Fibroblast of lung (primary cell): ENCODE results near the gene PKNOX2. TPM values are rescaled to one million over a fixed set of nuclear protein-coding genes. Genes with fewer than 3 reads are reported as not detected.
A peak's percentile ranks its signal among the peaks of the same experiment; 100 is the strongest.

Source experiments
- DNase-seq, 2 donors: peaks; one replicate each; pipeline versions ENCODE4 v3.0.0 to v3.0.0-alpha.2; 2010; ENCODE audit warnings: low read depth in 2 of 2
- H2AFZ ChIP-seq: 2 replicates; pipeline ENCODE4 v1.5.1; 2012; ENCODE audit warnings: low read length, control low read depth, inconsistent platforms
- H3K27ac ChIP-seq: 2 replicates; pipeline ENCODE4 v1.5.1; 2011; ENCODE audit warnings: low read length, control low read depth; ENCODE audit not compliant: insufficient read depth
- H3K27me3 ChIP-seq: 2 replicates; pipeline ENCODE4 v1.5.1; 2011; ENCODE audit warnings: mild to moderate bottlenecking, low read length; ENCODE audit not compliant: control insufficient read depth, insufficient read depth
- H3K36me3 ChIP-seq: 2 replicates; pipeline ENCODE4 v1.5.1; 2011; ENCODE audit warnings: low read length; ENCODE audit not compliant: control insufficient read depth, insufficient read depth
- H3K4me1 ChIP-seq: 2 replicates; pipeline ENCODE4 v1.5.1; 2011; ENCODE audit warnings: low read length; ENCODE audit not compliant: control insufficient read depth, insufficient read depth; ENCODE audit errors: extremely low read depth
- H3K4me2 ChIP-seq: 2 replicates; pipeline ENCODE4 v1.5.1; 2011; ENCODE audit warnings: low read length, control low read depth; ENCODE audit not compliant: insufficient read depth; ENCODE audit errors: extremely low read depth
- H3K4me3 ChIP-seq, 4 experiments: fragments of 200-600 bp in 1 of 4; sonication (generic) in 1 of 4; replicated peaks in 1 of 4; 2 replicates each; pipeline ENCODE4 v1.5.1; 2011 to 2016; ENCODE audit warnings: low read length in 4 of 4, low read depth in 3 of 4, mild to moderate bottlenecking in 3 of 4, control low read depth in 2 of 4, inconsistent platforms in 1 of 4, mixed read lengths in 1 of 4; ENCODE audit not compliant: insufficient read depth in 1 of 4; ENCODE audit errors: control extremely low read depth in 1 of 4
- H3K79me2 ChIP-seq: 2 replicates; pipeline ENCODE4 v1.5.1; 2012; ENCODE audit warnings: mild to moderate bottlenecking, low read length, inconsistent platforms; ENCODE audit not compliant: control insufficient read depth, insufficient read depth
- H3K9ac ChIP-seq: 2 replicates; pipeline ENCODE4 v1.5.1; 2011; ENCODE audit warnings: mild to moderate bottlenecking, low read length, control low read depth; ENCODE audit not compliant: insufficient read depth
- H3K9me3 ChIP-seq: 2 replicates; pipeline ENCODE4 v1.5.1; 2012; ENCODE audit warnings: low read depth, low read length; ENCODE audit not compliant: control insufficient read depth, insufficient read depth
- H4K20me1 ChIP-seq: 2 replicates; pipeline ENCODE4 v1.5.1; 2011; ENCODE audit warnings: low read length; ENCODE audit not compliant: control insufficient read depth, insufficient read depth; ENCODE audit errors: extremely low read depth
- CTCF ChIP-seq, 2 donors: IDR thresholded peaks in 1 of 2; conservative IDR thresholded peaks in 1 of 2; 1 replicate in 1 of 2; 2 replicates in 1 of 2; pipeline ENCODE4 v1.5.1; 2011 to 2012; ENCODE audit warnings: low read length in 2 of 2, control low read depth in 1 of 2, inconsistent platforms in 1 of 2, low read depth in 1 of 2, mild to moderate bottlenecking in 1 of 2
- EZH2 ChIP-seq: IDR thresholded peaks from 2 replicates; pipeline ENCODE4 v1.5.1; 2012; ENCODE audit warnings: low read length, control low read depth, mild to moderate bottlenecking; ENCODE audit errors: missing control alignments
- polyA plus RNA-seq, 2 donors: library from polyadenylated mRNA; depleted of rRNA in 1 of 2; stranded (reverse) in 1 of 2; unstranded in 1 of 2; fragments of >200 nt; gene quantifications; 2 replicates each; pipeline ENCODE4 v1.2.1, GENCODE V29; 2011 to 2012; ENCODE audit warnings: missing spikeins in 1 of 2
- total RNA-seq: library from RNA; depleted of rRNA; stranded (reverse); fragments of >200 nt; gene quantifications from 2 replicates; pipeline ENCODE4 v1.2.1, GENCODE V29; 2014

The PKNOX2 gene
- total and polyA plus RNA-seq, 2 donors (not counting 1 experiment from before 2014, with no cell fraction given) = 0.33 to 2.2 TPM

- no peak overlapping the region for H3K9ac ChIP-seq
- H3K9me3 ChIP-seq = no peaks in the 10 kb centered on the region
- DNase-seq = no peak
- H4K20me1 ChIP-seq = no peaks in the 10 kb centered on the region
- no peaks in the 10 kb centered on the region for H3K27me3 ChIP-seq
- H2AFZ ChIP-seq = no peak overlapping the region
- H3K4me1 ChIP-seq = no peaks in the 10 kb centered on the region
- no peak overlapping the region for H3K27ac ChIP-seq
- no peaks in the 10 kb centered on the region for H3K36me3 ChIP-seq
- H3K79me2 ChIP-seq = no peaks in the 10 kb centered on the region
- TF ChIP-seq EZH2 (no peak), CTCF (conservative IDR thresholded peaks at IDR 0.05 in 1 of 2, IDR thresholded peaks at IDR 0.05 in 1 of 2; ENCODE audit: low read depth in 1 of 2, low read length in 2 of 2) (no peak)
- H3K4me2 ChIP-seq = no peak overlapping the region
- no peak overlapping the region for H3K4me3 ChIP-seq
Observed at GRCh38 chr11:125244166-125244565, 79.6 kb downstream of the PKNOX2 start.

- Histone ChIP-seq H3K27ac (no peak overlapping the region), H4K20me1 (no peaks in the 10 kb centered on the region), H2AFZ (no peak overlapping the region), H3K9me3 (no peaks in the 10 kb centered on the region), H3K9ac (peak overlapping the region; percentile 7), H3K4me1 (no peaks in the 10 kb centered on the region), H3K79me2 (no peaks in the 10 kb centered on the region), H3K4me2 (no peak overlapping the region), H3K27me3 (no peaks in the 10 kb centered on the region), H3K36me3 (no peaks in the 10 kb centered on the region), H3K4me3 (no peak overlapping the region)
- no peak for TF ChIP-seq CTCF (conservative IDR thresholded peaks at IDR 0.05 in 1 of 2, IDR thresholded peaks at IDR 0.05 in 1 of 2; ENCODE audit: low read depth in 1 of 2, low read length in 2 of 2)
- no peak for TF ChIP-seq EZH2
- no peak for DNase-seq
Observed at GRCh38 chr11:125245299-125245698, 80.7 kb downstream of the PKNOX2 start.

- Histone ChIP-seq H4K20me1 (no peaks in the 10 kb centered on the region), H3K9me3 (no peaks in the 10 kb centered on the region), H3K4me2 (no peak overlapping the region), H3K36me3 (no peaks in the 10 kb centered on the region), H3K27me3 (no peaks in the 10 kb centered on the region), H3K4me1 (no peaks in the 10 kb centered on the region), H3K4me3 (no peak overlapping the region), H3K27ac (no peak overlapping the region), H2AFZ (no peak overlapping the region), H3K79me2 (no peaks in the 10 kb centered on the region), H3K9ac (no peak overlapping the region)
- no peak for TF ChIP-seq CTCF (conservative IDR thresholded peaks at IDR 0.05 in 1 of 2, IDR thresholded peaks at IDR 0.05 in 1 of 2; ENCODE audit: low read depth in 1 of 2, low read length in 2 of 2)
- no peak for TF ChIP-seq EZH2
- DNase-seq = no peak
Observed at GRCh38 chr11:125247431-125247830, 82.9 kb downstream of the PKNOX2 start.
